Measurements from ENCODE around the gene ERC1. TPM values are rescaled to one million over a fixed set of nuclear protein-coding genes. Genes with fewer than 3 reads are reported as not detected.
"Not testable (repeated sequence)": the region's sequence is repeated elsewhere in the genome, so short reads cannot be mapped to it uniquely, and the experiment has no call there.

Gene ERC1
- total RNA-seq, 1 donor from 2014 or later: 40.1 TPM

GRCh38 chr12:1030779-1031178 is 39.8 kb downstream of the ERC1 start:
- DNase-seq: no peak

GRCh38 chr12:1034243-1034642 is 43.2 kb downstream of the ERC1 start:
- DNase-seq: no peak

- DNase-seq: no peak
Observed at GRCh38 chr12:1034751-1035457, 43.9 kb downstream of the ERC1 start.

- no peak for DNase-seq
Observed at GRCh38 chr12:1041478-1041877, 50.5 kb downstream of the ERC1 start.

- no peak for DNase-seq
Observed at GRCh38 chr12:1044199-1044598, 53.2 kb downstream of the ERC1 start.

GRCh38 chr12:1044696-1045095 is 53.7 kb downstream of the ERC1 start:
- no peak for DNase-seq

GRCh38 chr12:1046727-1047126 is 55.7 kb downstream of the ERC1 start:
- DNase-seq: no peak

GRCh38 chr12:1047898-1048660 is 57.1 kb downstream of the ERC1 start:
- no peak for DNase-seq

- no peak for DNase-seq
Observed at GRCh38 chr12:1050059-1050707, 59.2 kb downstream of the ERC1 start.

GRCh38 chr12:1051672-1052071 is 60.6 kb downstream of the ERC1 start:
- DNase-seq: not testable (repeated sequence)

GRCh38 chr12:1053690-1054089 is 62.7 kb downstream of the ERC1 start:
- DNase-seq: no peak

GRCh38 chr12:1054117-1054870 is 63.3 kb downstream of the ERC1 start:
- no peak for DNase-seq

- DNase-seq: no peak
Observed at GRCh38 chr12:1056390-1056789, 65.4 kb downstream of the ERC1 start.

GRCh38 chr12:1058423-1058822 is 67.4 kb downstream of the ERC1 start:
- DNase-seq: no peak

- DNase-seq: no peak
Observed at GRCh38 chr12:1059162-1059561, 68.1 kb downstream of the ERC1 start.

- DNase-seq: no peak
Observed at GRCh38 chr12:1063852-1064251, 72.8 kb downstream of the ERC1 start.

- DNase-seq: no peak
Observed at GRCh38 chr12:1064317-1064716, 73.3 kb downstream of the ERC1 start.

GRCh38 chr12:1065629-1066028 is 74.6 kb downstream of the ERC1 start:
- DNase-seq: no peak

- DNase-seq: no peak
Observed at GRCh38 chr12:1069846-1070245, 78.8 kb downstream of the ERC1 start.

- DNase-seq: no peak
Observed at GRCh38 chr12:1071182-1071581, 80.2 kb downstream of the ERC1 start.

- peak; percentile 5 for DNase-seq
Observed at GRCh38 chr12:1073652-1074051, 82.6 kb downstream of the ERC1 start.

- DNase-seq: no peak
Observed at GRCh38 chr12:1077036-1077803, 86.2 kb downstream of the ERC1 start.

All from skin of body (tissue), 2 donors.